Kidney capillary endothelial cell (primary cell): ENCODE measurements around the gene PTPN13.

Experiments used
- DNase-seq: peaks from one replicate; pipeline ENCODE4 v3.0.0-alpha.2; 2018; ENCODE audit warnings: low spot score

PTPN13 gene

GRCh38 chr4:86593688-86594558 lies at the start of gene PTPN13:
Gene PTPN13, plus strand, starts transcription at chr4:86594315. Its CDS starts 40,942 bp downstream, at chr4:86635257.
- peak; percentile 83 for DNase-seq

- no peak for DNase-seq
Observed at GRCh38 chr4:86547140-86547539, 47.0 kb upstream of the PTPN13 start.

- DNase-seq = peak; percentile 17
Observed at GRCh38 chr4:86549163-86549788, 44.8 kb upstream of the PTPN13 start.

- no peak for DNase-seq
Observed at GRCh38 chr4:86551387-86551786, 42.7 kb upstream of the PTPN13 start.

GRCh38 chr4:86554646-86555045 lies 39.5 kb upstream of the PTPN13 start:
- DNase-seq = no peak

- no peak for DNase-seq
Observed at GRCh38 chr4:86556791-86557415, 37.2 kb upstream of the PTPN13 start.

GRCh38 chr4:86557526-86557925 lies 36.6 kb upstream of the PTPN13 start:
- DNase-seq = no peak

- no peak for DNase-seq
Observed at GRCh38 chr4:86558258-86558657, 35.9 kb upstream of the PTPN13 start.

GRCh38 chr4:86558797-86559196 lies 35.3 kb upstream of the PTPN13 start:
- DNase-seq = no peak

- no peak for DNase-seq
Observed at GRCh38 chr4:86560447-86560846, 33.7 kb upstream of the PTPN13 start.

GRCh38 chr4:86561256-86561655 lies 32.9 kb upstream of the PTPN13 start:
- DNase-seq = no peak

GRCh38 chr4:86563416-86563815 lies 30.7 kb upstream of the PTPN13 start:
- DNase-seq = no peak

- DNase-seq = no peak
Observed at GRCh38 chr4:86564795-86565194, 29.3 kb upstream of the PTPN13 start.

GRCh38 chr4:86565651-86566050 lies 28.5 kb upstream of the PTPN13 start:
- no peak for DNase-seq

GRCh38 chr4:86569103-86569870 lies 24.8 kb upstream of the PTPN13 start:
- no peak for DNase-seq

- no peak for DNase-seq
Observed at GRCh38 chr4:86579941-86580340, 14.2 kb upstream of the PTPN13 start.

GRCh38 chr4:86582410-86582809 lies 11.7 kb upstream of the PTPN13 start:
- DNase-seq = no peak

- no peak for DNase-seq
Observed at GRCh38 chr4:86586160-86586572, 7.9 kb upstream of the PTPN13 start.

GRCh38 chr4:86586626-86587380 lies 7.3 kb upstream of the PTPN13 start:
- DNase-seq = no peak

GRCh38 chr4:86587381-86588140 lies 6.6 kb upstream of the PTPN13 start:
- no peak for DNase-seq
